Tibial nerve (tissue), 4 donors: Measurements from ENCODE around the gene STK10. TPM values are rescaled to one million over a fixed set of nuclear protein-coding genes. Genes with fewer than 3 reads are reported as not detected.
"Not testable (repeated sequence)": the region's sequence is repeated elsewhere in the genome, so short reads cannot be mapped to it uniquely, and the experiment has no call there.

ENCODE experiments used
- DNase-seq, 2 donors: peaks; one replicate each; pipeline ENCODE4 v3.0.0-alpha.2; 2019; ENCODE audit warnings: low spot score in 2 of 2
- H3K27ac ChIP-seq, 4 donors: fragments of 200-600 bp; sonication (generic) in 3 of 4; one replicate each; pipeline ENCODE4 v1.5.1; 2017 to 2019; ENCODE audit warnings: mild to moderate bottlenecking in 1 of 4
- H3K27me3 ChIP-seq, 2 donors: fragments of 200-600 bp; sonication (generic) in 1 of 2; one replicate each; pipeline versions ENCODE4 v1.5.1 to v1.6.0; 2017 to 2019
- H3K36me3 ChIP-seq, 3 donors: fragments of 200-600 bp; sonication (generic); one replicate each; pipeline ENCODE4 v1.5.1; 2018 to 2019
- H3K4me1 ChIP-seq, 4 donors: fragments of 200-600 bp; sonication (generic) in 3 of 4; one replicate each; pipeline ENCODE4 v1.5.1; 2017 to 2019
- H3K4me3 ChIP-seq, 4 donors: fragments of 200-600 bp; sonication (generic) in 3 of 4; one replicate each; pipeline ENCODE4 v1.5.1; 2017 to 2019; ENCODE audit warnings: mild to moderate bottlenecking in 1 of 4, moderate library complexity in 1 of 4
- H3K9me3 ChIP-seq, 4 donors: fragments of 200-600 bp; sonication (generic) in 3 of 4; one replicate each; pipeline ENCODE4 v1.5.1; 2017 to 2019
- EP300 ChIP-seq, 2 donors: sonication (generic); formaldehyde crosslinking; IDR thresholded peaks; one replicate each; pipeline ENCODE4 v1.6.1; 2017; ENCODE audit warnings: antibody characterized with exemption in 2 of 2, mild to moderate bottlenecking in 1 of 2
- POLR2A ChIP-seq, 2 donors: fragments of 450-650 bp; IDR thresholded peaks; one replicate each; pipeline ENCODE4 v1.6.1; 2017; ENCODE audit warnings: antibody characterized with exemption in 2 of 2, mild to moderate bottlenecking in 2 of 2, moderate library complexity in 2 of 2
- WGBS, 2 donors: methylation state at CpG; one replicate each; pipeline ENCODE4 v1.1.5; 2018; 5-methylcytosine and 5-hydroxymethylcytosine counted together
- total RNA-seq, 4 donors: library from RNA; depleted of rRNA; stranded (reverse); fragments of >200 nt; gene quantifications; one replicate each; pipeline ENCODE4 v1.1.0, GENCODE V29; 2016
- TF ChIP-seq, protein P1 (sequence below), 5 experiments: fragments of 200-600 bp in 3 of 5; fragments of 450-650 bp in 2 of 5; sonication (generic) in 3 of 5; IDR thresholded peaks; one replicate each; pipeline ENCODE4 v1.5.1; 2016 to 2019; ENCODE audit warnings: antibody characterized with exemption in 5 of 5, mild to moderate bottlenecking in 3 of 5, moderate library complexity in 2 of 5

Gene STK10
- total RNA-seq, 4 donors from 2014 or later: 35.4 to 75.6 (median 48.0) TPM

DNA sequence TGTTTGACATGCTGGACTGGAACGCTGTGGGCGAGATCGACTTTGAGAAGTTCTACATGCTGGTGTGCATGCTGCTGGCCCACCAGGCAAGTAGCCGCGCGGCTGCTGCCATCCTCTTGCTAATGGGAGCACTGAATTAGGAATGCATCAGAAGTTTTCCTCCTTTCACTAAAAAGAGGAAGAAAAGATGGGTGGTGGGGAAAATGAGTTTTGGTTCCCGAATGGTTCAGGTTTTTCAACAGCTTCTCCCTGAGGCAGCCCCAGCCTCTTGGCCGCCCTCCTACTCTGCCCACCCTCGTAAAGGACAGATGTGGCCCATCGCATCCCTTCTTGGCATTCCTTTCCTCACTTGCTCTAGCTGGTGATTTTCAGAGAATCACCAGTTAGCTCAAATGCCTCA, 11.4 kb upstream of the STK10 start:
- DNase-seq: no peak
- Histone ChIP-seq H3K4me1 (no peaks in the 10 kb centered on the region), H3K4me3 (no peak overlapping the region), H3K36me3 (no peaks in the 10 kb centered on the region), H3K27me3 (no peaks in the 10 kb centered on the region), H3K9me3 (no peaks in the 10 kb centered on the region), H3K27ac (no peak overlapping the region)
- WGBS, 2 donors: 78 to 79% methylated on average over 10 of the region's 10 CpGs
- TF ChIP-seq, protein P1, sequence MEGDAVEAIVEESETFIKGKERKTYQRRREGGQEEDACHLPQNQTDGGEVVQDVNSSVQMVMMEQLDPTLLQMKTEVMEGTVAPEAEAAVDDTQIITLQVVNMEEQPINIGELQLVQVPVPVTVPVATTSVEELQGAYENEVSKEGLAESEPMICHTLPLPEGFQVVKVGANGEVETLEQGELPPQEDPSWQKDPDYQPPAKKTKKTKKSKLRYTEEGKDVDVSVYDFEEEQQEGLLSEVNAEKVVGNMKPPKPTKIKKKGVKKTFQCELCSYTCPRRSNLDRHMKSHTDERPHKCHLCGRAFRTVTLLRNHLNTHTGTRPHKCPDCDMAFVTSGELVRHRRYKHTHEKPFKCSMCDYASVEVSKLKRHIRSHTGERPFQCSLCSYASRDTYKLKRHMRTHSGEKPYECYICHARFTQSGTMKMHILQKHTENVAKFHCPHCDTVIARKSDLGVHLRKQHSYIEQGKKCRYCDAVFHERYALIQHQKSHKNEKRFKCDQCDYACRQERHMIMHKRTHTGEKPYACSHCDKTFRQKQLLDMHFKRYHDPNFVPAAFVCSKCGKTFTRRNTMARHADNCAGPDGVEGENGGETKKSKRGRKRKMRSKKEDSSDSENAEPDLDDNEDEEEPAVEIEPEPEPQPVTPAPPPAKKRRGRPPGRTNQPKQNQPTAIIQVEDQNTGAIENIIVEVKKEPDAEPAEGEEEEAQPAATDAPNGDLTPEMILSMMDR (IDR thresholded peaks at IDR 0.05): no peak
- no peak for TF ChIP-seq EP300 (IDR thresholded peaks at IDR 0.05)
- no peak for TF ChIP-seq POLR2A (IDR thresholded peaks at IDR 0.05)

DNA sequence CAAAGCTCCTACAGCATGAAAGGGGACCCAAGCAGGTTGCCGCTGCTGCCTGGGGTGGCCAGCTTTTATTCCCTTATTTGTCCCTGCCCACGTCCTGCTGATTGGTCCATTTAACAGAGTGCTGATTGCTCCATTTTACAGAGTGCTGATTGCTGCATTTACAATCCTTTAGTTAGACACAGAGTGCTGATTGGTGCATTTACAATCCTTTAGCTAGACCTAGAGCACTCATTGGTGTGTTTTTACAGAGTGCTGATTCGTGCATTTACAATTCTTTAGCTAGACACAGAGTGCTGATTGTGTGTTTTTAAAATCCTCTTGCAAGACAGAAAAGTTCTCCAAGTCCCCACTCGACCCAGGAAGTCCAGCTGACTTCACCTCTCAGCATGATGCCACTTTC, 9.8 kb upstream of the STK10 start:
- H3K4me3 ChIP-seq, H3K27ac ChIP-seq, DNase-seq, H3K27me3 ChIP-seq, H3K36me3 ChIP-seq, H3K4me1 ChIP-seq, H3K9me3 ChIP-seq: not testable (repeated sequence)
- 78 to 81% methylated on average over 4 of the region's 4 CpGs for WGBS, 2 donors

DNA sequence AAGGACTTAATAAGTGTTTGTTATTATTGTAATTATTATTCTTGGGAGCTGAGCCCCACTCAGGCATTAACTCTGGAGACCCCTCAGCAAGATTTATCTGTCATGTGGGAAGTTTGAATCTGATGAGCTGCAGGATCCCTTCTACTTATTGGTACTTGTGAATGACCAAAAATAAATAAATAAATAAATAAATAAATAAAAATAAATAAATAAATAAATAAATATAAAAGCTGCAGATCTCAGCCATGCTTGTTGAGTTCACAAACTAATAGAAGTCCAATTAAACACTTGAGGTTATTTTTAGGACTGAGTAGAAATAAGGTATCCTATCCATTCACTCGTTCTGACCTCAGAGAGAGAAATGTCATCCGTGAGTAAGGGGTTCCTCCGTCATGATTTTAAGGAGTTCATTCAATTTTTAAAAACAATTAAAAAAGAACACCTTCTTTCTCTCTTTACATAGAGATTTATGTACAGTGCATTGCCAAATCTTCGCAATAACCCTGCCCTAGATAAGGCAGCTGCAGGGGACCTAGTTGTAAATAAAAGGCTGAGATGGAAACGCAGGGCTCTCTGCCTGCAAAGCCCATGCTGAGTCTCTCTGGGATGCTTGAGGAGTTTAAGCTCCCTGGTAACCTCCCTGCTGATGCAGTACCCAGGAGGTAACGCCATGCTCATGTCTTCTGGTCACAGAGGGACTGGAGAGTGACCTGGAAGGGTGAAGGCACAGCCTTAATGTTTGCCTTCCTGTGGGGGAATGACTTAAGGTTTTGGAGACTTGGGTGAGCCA, 7.2 kb upstream of the STK10 start:
- Histone ChIP-seq H3K4me1 (no peaks in the 10 kb centered on the region), H3K4me3 (no peak overlapping the region), H3K27me3 (no peaks in the 10 kb centered on the region), H3K9me3 (no peaks in the 10 kb centered on the region), H3K27ac (no peak overlapping the region), H3K36me3 (no peaks in the 10 kb centered on the region)
- DNase-seq: no peak
- WGBS, 2 donors: 83 to 84% methylated on average over 6 of the region's 6 CpGs
- TF ChIP-seq, protein P1 (IDR thresholded peaks at IDR 0.05): no peak
- TF ChIP-seq EP300 (IDR thresholded peaks at IDR 0.05): no peak
- TF ChIP-seq POLR2A (IDR thresholded peaks at IDR 0.05): no peak

DNA sequence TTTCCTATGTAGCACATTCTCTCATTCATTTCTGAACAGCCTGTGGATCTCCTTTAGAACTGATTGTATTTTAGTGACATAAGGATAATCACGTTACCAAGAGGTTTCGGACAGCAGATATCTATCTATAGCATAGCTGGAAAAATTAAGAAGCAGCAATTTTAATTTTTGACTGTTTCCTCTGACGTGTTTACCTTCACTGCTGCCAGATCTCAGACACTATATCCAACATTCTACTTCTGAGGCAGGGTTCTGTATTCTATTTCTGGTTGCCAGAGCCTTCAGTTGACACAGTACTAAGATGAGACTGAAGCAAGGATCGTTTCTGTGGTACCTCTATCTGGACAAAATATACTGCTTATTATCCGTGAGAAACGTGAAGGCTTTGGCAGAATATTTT, 5.8 kb upstream of the STK10 start, which contains the start of gene EFCAB9:
Gene EFCAB9 (plus strand): TSS at position 301 of the 400 bp plus-strand sequence. CDS start 1 bp downstream, at position 302.
- WGBS, 2 donors: 83 to 86% methylated on average over 6 of the region's 6 CpGs
- no peak within 1 kb of the TSS for H3K4me3 ChIP-seq

DNA sequence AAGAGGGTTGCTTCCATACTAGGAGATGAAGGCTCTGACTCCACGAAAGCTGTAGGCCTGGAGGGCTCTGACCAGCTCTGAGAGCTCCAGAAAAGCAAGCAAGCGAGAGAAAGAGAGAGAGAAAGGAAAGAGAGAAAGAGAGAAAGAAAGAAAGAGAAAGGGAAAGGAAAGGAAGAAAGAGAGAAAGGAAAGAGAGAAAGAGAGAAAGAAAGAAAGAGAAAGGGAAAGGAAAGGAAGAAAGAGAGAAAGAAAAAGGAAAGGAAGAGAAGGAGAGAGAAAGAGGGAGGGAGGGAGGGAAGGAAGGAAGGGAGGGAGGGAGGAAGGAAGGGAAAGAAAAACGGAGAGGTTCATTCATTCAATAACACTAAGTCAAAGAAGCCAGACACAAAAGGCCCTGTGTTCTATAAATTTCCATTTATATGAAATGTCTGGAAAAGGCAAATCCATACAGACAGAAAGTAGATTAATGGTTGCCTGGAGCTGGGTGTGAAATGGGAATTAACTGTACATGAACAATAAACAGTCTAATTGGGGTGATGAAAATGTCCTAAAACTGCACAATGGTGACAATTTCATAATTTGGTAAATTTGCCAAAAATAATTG, 1.8 kb upstream of the STK10 start:
- WGBS, 2 donors: 43 to 46% methylated on average over 3 of the region's 3 CpGs
- Histone ChIP-seq H3K4me1 (peaks cover 0 to 36% (median 9%) of the 10 kb centered on the region in 4 donors), H3K36me3 (no peaks in the 10 kb centered on the region), H3K9me3 (no peaks in the 10 kb centered on the region), H3K27me3 (no peaks in the 10 kb centered on the region), H3K4me3 (no peak overlapping the region), H3K27ac (peak overlapping the region in 2 of 4 donors; percentile 46 to 92)
- DNase-seq: no peak
- no peak for TF ChIP-seq EP300 (IDR thresholded peaks at IDR 0.05)
- TF ChIP-seq POLR2A (IDR thresholded peaks at IDR 0.05): no peak
- TF ChIP-seq, protein P1 (IDR thresholded peaks at IDR 0.05): no peak

More for the DNA sequence above, 5.8 kb upstream of the STK10 start, which contains the start of gene EFCAB9:
- H3K9me3 ChIP-seq: no peaks in the 10 kb centered on the region
- no peak for DNase-seq
- TF ChIP-seq EP300 (IDR thresholded peaks at IDR 0.05): no peak
- TF ChIP-seq, protein P1 (IDR thresholded peaks at IDR 0.05): no peak
- no peak for TF ChIP-seq POLR2A (IDR thresholded peaks at IDR 0.05)
- no peaks in the 10 kb centered on the region for H3K27me3 ChIP-seq
- no peaks in the 10 kb centered on the region for H3K36me3 ChIP-seq
- no peak within 1 kb of the TSS for H3K27ac ChIP-seq
- peaks cover 0 to 11% (median 0%) of the 10 kb centered on the region in 4 donors for H3K4me1 ChIP-seq
